Psoas muscle (tissue), 8 donors: Measurements from ENCODE around the gene C2CD2. TPM values are rescaled to one million over a fixed set of nuclear protein-coding genes. Genes with fewer than 3 reads are reported as not detected.
A peak's percentile ranks its signal among the peaks of the same experiment; 100 is the strongest.

Source experiments
- ATAC-seq, 4 donors: fragments of 200-7000 bp; cut with Tn5 transposase; one replicate each; pipeline ENCODE4 v1.9.1; 2020; ENCODE audit warnings: moderate library complexity in 3 of 4, mild to moderate bottlenecking in 2 of 4
- DNase-seq, 2 donors: peaks; one replicate each; pipeline ENCODE4 v3.0.0-alpha.2; 2020
- H3K27ac ChIP-seq: fragments of 200-600 bp; one replicate; pipeline ENCODE4 v1.8.0; 2022
- H3K27me3 ChIP-seq, 3 donors: fragments of 200-600 bp in 1 of 3; one replicate each; pipeline versions ENCODE4 v1.6.1 to v1.8.0; 2013 to 2022; ENCODE audit warnings: low read length in 2 of 3, mild to moderate bottlenecking in 2 of 3, moderate library complexity in 1 of 3; ENCODE audit not compliant: insufficient read depth in 3 of 3
- H3K36me3 ChIP-seq, 2 donors: fragments of 200-600 bp in 1 of 2; one replicate each; pipeline versions ENCODE4 v1.6.1 to v1.8.0; 2013 to 2022; ENCODE audit warnings: low read depth in 1 of 2, mild to moderate bottlenecking in 1 of 2, moderate library complexity in 1 of 2; ENCODE audit not compliant: insufficient read depth in 1 of 2
- H3K4me1 ChIP-seq: fragments of 200-600 bp; one replicate; pipeline ENCODE4 v1.8.0; 2022
- H3K4me3 ChIP-seq: fragments of 200-600 bp; one replicate; pipeline ENCODE4 v1.8.0; 2022; ENCODE audit warnings: mild to moderate bottlenecking
- H3K9me3 ChIP-seq: fragments of 200-600 bp; one replicate; pipeline ENCODE4 v1.8.0; 2022
- WGBS, 3 donors: extraction: QIAGEN DNeasy Blood & Tissue Kit; methylation state at CpG; one replicate each; pipeline versions ENCODE4 v1.1.6 to v1.1.7; 2013; 5-methylcytosine and 5-hydroxymethylcytosine counted together
- intact Hi-C, 2 donors: fragments of 100-400 bp; cut with DNase I; formaldehyde crosslinking; loops; one replicate each; pipeline versions ENCODE4 v1.11.0 to v1.14.2; 2022
- polyA plus RNA-seq, 3 donors: library from polyadenylated mRNA; stranded (reverse); fragments of 200-250 nt; gene quantifications; one replicate each; pipeline ENCODE4 v1.2.3, GENCODE V29; 2013
- total RNA-seq, 4 donors: library from RNA; stranded (reverse); fragmentation: NEBNext Ultra II Directional in 2 of 4; extraction: Animal tissue kit (Norgen Biotek cat#: 25700) in 2 of 4; gene quantifications; one replicate each; pipeline versions ENCODE4 v1.2.1 to v1.2.4, GENCODE V29; 2021 to 2023
- TF ChIP-seq, protein P1 (sequence below): fragments of 200-600 bp; IDR thresholded peaks from one replicate; pipeline ENCODE4 v1.8.0; 2022; ENCODE audit warnings: antibody characterized with exemption
- donor health status: healthy with polysubstance abuse.
- donor health status: DM: no; HTN: no; CAD: no; lungs with moderate emphysema.
- donor health status: Bipolar disorder and iron deficiency.
- donor health status: healthy.
- donor health status: DM: yes; HTN: yes; CAD: no.
- donor health status: DM: no; HTN: no; CAD: no.
- donor health status: DM: no; HTN: no; CAD: no.
- donor health status: DM: yes; HTN: yes; CAD: no.

C2CD2 gene
- total and polyA plus RNA-seq, 7 donors: 1.6 to 6.6 (median 3.2) TPM

- TF ChIP-seq, protein P1, sequence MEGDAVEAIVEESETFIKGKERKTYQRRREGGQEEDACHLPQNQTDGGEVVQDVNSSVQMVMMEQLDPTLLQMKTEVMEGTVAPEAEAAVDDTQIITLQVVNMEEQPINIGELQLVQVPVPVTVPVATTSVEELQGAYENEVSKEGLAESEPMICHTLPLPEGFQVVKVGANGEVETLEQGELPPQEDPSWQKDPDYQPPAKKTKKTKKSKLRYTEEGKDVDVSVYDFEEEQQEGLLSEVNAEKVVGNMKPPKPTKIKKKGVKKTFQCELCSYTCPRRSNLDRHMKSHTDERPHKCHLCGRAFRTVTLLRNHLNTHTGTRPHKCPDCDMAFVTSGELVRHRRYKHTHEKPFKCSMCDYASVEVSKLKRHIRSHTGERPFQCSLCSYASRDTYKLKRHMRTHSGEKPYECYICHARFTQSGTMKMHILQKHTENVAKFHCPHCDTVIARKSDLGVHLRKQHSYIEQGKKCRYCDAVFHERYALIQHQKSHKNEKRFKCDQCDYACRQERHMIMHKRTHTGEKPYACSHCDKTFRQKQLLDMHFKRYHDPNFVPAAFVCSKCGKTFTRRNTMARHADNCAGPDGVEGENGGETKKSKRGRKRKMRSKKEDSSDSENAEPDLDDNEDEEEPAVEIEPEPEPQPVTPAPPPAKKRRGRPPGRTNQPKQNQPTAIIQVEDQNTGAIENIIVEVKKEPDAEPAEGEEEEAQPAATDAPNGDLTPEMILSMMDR: no peak
- no peak overlapping the region for H3K4me3 ChIP-seq
- no peak overlapping the region for H3K27ac ChIP-seq
- intact Hi-C loops: no loop called here
- H3K4me1 ChIP-seq: no peaks in the 10 kb centered on the region
- peaks cover 0 to 3% (median 0%) of the 10 kb centered on the region in 3 donors for H3K27me3 ChIP-seq
- no peak for DNase-seq
- WGBS, 3 donors: 85 to 90% (median 85%) methylated on average over 6 of the region's 6 CpGs
- ATAC-seq: no peak
- no peaks in the 10 kb centered on the region for H3K9me3 ChIP-seq
- no peaks in the 10 kb centered on the region for H3K36me3 ChIP-seq
Measured at GRCh38 chr21:41971891-41972290, 18.1 kb upstream of the C2CD2 start.

- Histone ChIP-seq H3K4me3 (no peak overlapping the region), H3K36me3 (no peaks in the 10 kb centered on the region), H3K27ac (no peak overlapping the region), H3K4me1 (no peaks in the 10 kb centered on the region), H3K9me3 (no peaks in the 10 kb centered on the region), H3K27me3 (peaks cover 0 to 3% (median 0%) of the 10 kb centered on the region in 3 donors)
- TF ChIP-seq, protein P1: no peak
- ATAC-seq: no peak
- intact Hi-C loops: no loop called here
- WGBS, 3 donors: 77 to 84% (median 81%) methylated on average over 20 of the region's 20 CpGs
- DNase-seq: peak in 1 of 2 donors; percentile 31
Measured at GRCh38 chr21:41970751-41971653, 17.2 kb upstream of the C2CD2 start.

DNA sequence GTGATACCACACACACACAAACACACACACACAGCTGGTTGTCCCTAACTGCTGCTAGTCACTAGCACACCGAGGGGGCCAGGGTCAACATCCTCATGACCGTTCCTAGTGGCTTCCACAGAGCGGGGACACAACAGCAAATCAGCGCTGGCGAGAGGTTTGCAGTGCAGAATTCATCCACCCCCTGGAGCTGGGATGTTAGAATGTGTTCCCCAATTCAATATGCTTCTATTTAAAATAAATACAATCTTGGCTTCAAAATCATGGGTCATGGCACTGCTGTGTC lies 16.2 kb upstream of the C2CD2 start:
- DNase-seq (no peak), ATAC-seq (no peak)
- TF ChIP-seq, protein P1: no peak
- H3K36me3 ChIP-seq: no peaks in the 10 kb centered on the region
- H3K4me1 ChIP-seq: no peaks in the 10 kb centered on the region
- no peak overlapping the region for H3K27ac ChIP-seq
- H3K27me3 ChIP-seq: peaks cover 0 to 3% (median 0%) of the 10 kb centered on the region in 3 donors
- intact Hi-C loops: no loop called here
- WGBS, 3 donors: 84 to 85% (median 85%) methylated on average over 5 of the region's 5 CpGs
- no peaks in the 10 kb centered on the region for H3K9me3 ChIP-seq
- H3K4me3 ChIP-seq: no peak overlapping the region

- Histone ChIP-seq H3K36me3 (no peaks in the 10 kb centered on the region), H3K4me3 (no peak overlapping the region), H3K4me1 (no peaks in the 10 kb centered on the region), H3K9me3 (no peaks in the 10 kb centered on the region), H3K27me3 (peaks cover 0 to 13% (median 0%) of the 10 kb centered on the region in 3 donors), H3K27ac (no peak overlapping the region)
- TF ChIP-seq, protein P1: no peak
- ATAC-seq (no peak), DNase-seq (peak in 1 of 2 donors; percentile 26)
- 86 to 90% (median 90%) methylated on average over 4 of the region's 4 CpGs for WGBS, 3 donors
- intact Hi-C loops: no loop called here
Measured at GRCh38 chr21:41967708-41968107, 13.9 kb upstream of the C2CD2 start.
